GM19351 (cell line): Measurements from ENCODE around the gene COL12A1.

Experiments used
- ATAC-seq: cut with Tn5 transposase; IDR thresholded peaks from one replicate; pipeline ENCODE4 v1.9.1; 2021; ENCODE audit warnings: mild to moderate bottlenecking, moderate library complexity; ENCODE audit not compliant: unreplicated experiment

Gene COL12A1

DNA sequence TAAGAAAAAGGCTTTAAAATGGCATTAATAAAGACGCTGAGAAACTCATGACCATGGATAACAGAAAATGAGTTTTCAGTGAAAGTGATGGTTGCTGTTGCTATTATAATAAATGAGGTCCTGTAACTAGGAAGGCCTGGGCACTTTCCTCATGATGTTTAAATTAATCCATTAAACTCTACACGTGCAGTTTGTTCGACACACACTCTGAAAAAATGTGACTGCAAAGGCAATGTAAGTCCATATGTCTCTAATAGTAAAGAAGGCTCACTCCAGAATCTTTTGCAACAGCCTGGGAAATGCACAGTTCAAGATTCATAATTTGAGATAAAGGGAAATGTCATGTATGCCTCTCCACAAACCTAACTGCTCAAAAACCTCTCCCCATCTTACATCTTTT lies 153.4 kb downstream of the COL12A1 start:
- no peak for ATAC-seq

DNA sequence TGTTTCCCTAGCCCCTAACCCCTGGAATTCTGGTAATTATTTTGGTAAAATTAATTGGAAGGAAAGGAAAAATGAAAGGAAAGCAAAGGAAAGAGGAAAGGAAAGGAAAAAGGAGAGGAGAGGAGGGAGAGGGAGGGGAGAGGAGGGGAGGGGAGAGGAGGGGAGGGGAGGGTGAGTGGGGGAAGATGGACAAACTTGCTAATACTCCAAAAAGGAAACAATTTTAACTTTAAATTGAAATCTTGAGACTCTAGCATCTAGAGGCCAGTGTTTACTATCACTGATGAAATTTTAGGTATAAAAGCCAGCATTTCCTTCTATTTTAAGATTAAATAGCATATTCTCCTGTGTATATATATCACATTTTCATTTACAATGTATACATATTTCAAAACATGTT lies 156.5 kb downstream of the COL12A1 start:
- ATAC-seq = no peak

DNA sequence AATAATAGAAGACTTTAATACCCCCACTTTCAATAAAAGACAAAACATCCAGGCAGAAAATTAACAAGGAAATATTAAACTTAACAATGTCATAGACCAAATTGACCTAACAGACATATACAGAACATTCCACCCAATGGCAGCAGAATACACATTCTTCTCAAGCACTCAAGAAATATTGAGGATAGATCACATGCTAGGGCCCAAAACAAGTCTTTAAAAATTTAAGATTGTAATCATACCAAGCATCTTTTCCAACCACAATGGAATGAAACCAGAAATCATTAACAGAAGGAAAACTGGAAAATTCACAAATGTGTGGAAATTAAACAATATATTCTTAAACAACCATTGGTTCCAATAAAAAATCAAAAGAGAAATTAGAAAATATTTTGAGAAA lies 161.0 kb downstream of the COL12A1 start:
- ATAC-seq = no peak

GRCh38 chr6:75041381-75041780 lies 164.5 kb downstream of the COL12A1 start:
- ATAC-seq = no peak
